ENCODE data around the gene HIBCH. TPM values are rescaled to one million over a fixed set of nuclear protein-coding genes. Genes with fewer than 3 reads are reported as not detected.
"Not testable (repeated sequence)": the region's sequence is repeated elsewhere in the genome, so short reads cannot be mapped to it uniquely, and the experiment has no call there.

The HIBCH gene
- polyA plus RNA-seq, 1 experiment = 5.2 TPM

GRCh38 chr2:190338453-190338852, 18.8 kb upstream of the HIBCH start:
- Histone ChIP-seq H3K4me3 (ENCODE audit: low read depth, low read length) (no peak overlapping the region), H3K36me3 (ENCODE audit: control insufficient read depth, insufficient read depth, low read length) (no peaks in the 10 kb centered on the region), H3K27me3 (ENCODE audit: control insufficient read depth, insufficient read depth, low read length) (no peaks in the 10 kb centered on the region)
- CTCF ChIA-PET = interaction anchor here (0.5 kb wide), 1 partner anchor 654 kb away, joined by 3 read pairs; no protein-coding TSS in a partner anchor
- no peak for TF ChIP-seq CTCF (IDR thresholded peaks at IDR 0.05; ENCODE audit: insufficient read depth, low read depth, low read length)
- DNase-seq (ENCODE audit: low read depth) = no peak
- POLR2A ChIA-PET = no interaction called here

- no peak overlapping the region for H3K4me3 ChIP-seq (ENCODE audit: low read depth, low read length)
- no peaks in the 10 kb centered on the region for H3K27me3 ChIP-seq (ENCODE audit: control insufficient read depth, insufficient read depth, low read length)
- CTCF ChIA-PET = no interaction called here
- DNase-seq (ENCODE audit: low read depth) = no peak
- POLR2A ChIA-PET = no interaction called here
- no peaks in the 10 kb centered on the region for H3K36me3 ChIP-seq (ENCODE audit: control insufficient read depth, insufficient read depth, low read length)
- no peak for TF ChIP-seq CTCF (IDR thresholded peaks at IDR 0.05; ENCODE audit: insufficient read depth, low read depth, low read length)
Observed at GRCh38 chr2:190336420-190336819, 16.8 kb upstream of the HIBCH start.

- H3K27me3 ChIP-seq (ENCODE audit: control insufficient read depth, insufficient read depth, low read length); H3K36me3 ChIP-seq (ENCODE audit: control insufficient read depth, insufficient read depth, low read length); CTCF ChIA-PET; POLR2A ChIA-PET; H3K4me3 ChIP-seq (ENCODE audit: low read depth, low read length); DNase-seq (ENCODE audit: low read depth): not testable (repeated sequence)
Observed at GRCh38 chr2:190335584-190335983, 16.0 kb upstream of the HIBCH start.

- DNase-seq (ENCODE audit: low read depth) = no peak
- Histone ChIP-seq H3K27me3 (ENCODE audit: control insufficient read depth, insufficient read depth, low read length) (no peaks in the 10 kb centered on the region), H3K36me3 (ENCODE audit: control insufficient read depth, insufficient read depth, low read length) (no peaks in the 10 kb centered on the region), H3K4me3 (ENCODE audit: low read depth, low read length) (no peak overlapping the region)
- ChIA-PET CTCF (no interaction called here), POLR2A (no interaction called here)
- TF ChIP-seq CTCF (IDR thresholded peaks at IDR 0.05; ENCODE audit: insufficient read depth, low read depth, low read length) = no peak
Observed at GRCh38 chr2:190335225-190335559, 15.6 kb upstream of the HIBCH start.

GRCh38 chr2:190334479-190335224, 15.0 kb upstream of the HIBCH start:
- ChIA-PET CTCF (no interaction called here), POLR2A (no interaction called here)
- TF ChIP-seq CTCF (IDR thresholded peaks at IDR 0.05; ENCODE audit: insufficient read depth, low read depth, low read length) = no peak
- no peaks in the 10 kb centered on the region for H3K36me3 ChIP-seq (ENCODE audit: control insufficient read depth, insufficient read depth, low read length)
- H3K4me3 ChIP-seq (ENCODE audit: low read depth, low read length) = no peak overlapping the region
- H3K27me3 ChIP-seq (ENCODE audit: control insufficient read depth, insufficient read depth, low read length) = no peaks in the 10 kb centered on the region
- no peak for DNase-seq (ENCODE audit: low read depth)

- Histone ChIP-seq H3K27me3 (ENCODE audit: control insufficient read depth, insufficient read depth, low read length) (no peaks in the 10 kb centered on the region), H3K36me3 (ENCODE audit: control insufficient read depth, insufficient read depth, low read length) (no peaks in the 10 kb centered on the region), H3K4me3 (ENCODE audit: low read depth, low read length) (no peak overlapping the region)
- ChIA-PET POLR2A (no interaction called here), CTCF (no interaction called here)
- no peak for DNase-seq (ENCODE audit: low read depth)
- no peak for TF ChIP-seq CTCF (IDR thresholded peaks at IDR 0.05; ENCODE audit: insufficient read depth, low read depth, low read length)
Observed at GRCh38 chr2:190333928-190334327, 14.3 kb upstream of the HIBCH start.
